Neural crest cell (in vitro differentiated cells): ENCODE results near the gene ARHGEF2. TPM values are rescaled to one million over a fixed set of nuclear protein-coding genes. Genes with fewer than 3 reads are reported as not detected.

Experiments used
- DNase-seq: peaks from one replicate; pipeline ENCODE4 v3.0.0; 2021; ENCODE audit warnings: low read depth, mixed read lengths, low spot score
- H3K27ac Mint-ChIP-seq: one replicate; pipeline ENCODE4 v1.8.0; 2021; ENCODE audit warnings: mild to moderate bottlenecking, mixed read lengths; ENCODE audit not compliant: unreplicated experiment
- H3K27me3 Mint-ChIP-seq: 2 replicates; pipeline ENCODE4 v1.8.0; 2021; ENCODE audit warnings: low read depth, mild to moderate bottlenecking, mixed read lengths
- H3K36me3 Mint-ChIP-seq: 2 replicates; pipeline ENCODE4 v1.8.0; 2021; ENCODE audit warnings: low read depth, mild to moderate bottlenecking, mixed read lengths
- H3K4me1 Mint-ChIP-seq: 2 replicates; pipeline ENCODE4 v1.8.0; 2021; ENCODE audit warnings: mixed read lengths
- H3K4me3 Mint-ChIP-seq: one replicate; pipeline ENCODE4 v1.8.0; 2021; ENCODE audit warnings: mild to moderate bottlenecking, mixed read lengths
- H3K9me3 Mint-ChIP-seq: 2 replicates; pipeline ENCODE4 v1.8.0; 2021; ENCODE audit warnings: mixed read lengths
- CTCF ChIP-seq: fragments of 200-600 bp; sonication (generic); conservative IDR thresholded peaks from 2 replicates; pipeline ENCODE4 v1.5.0; 2021; ENCODE audit warnings: antibody characterized with exemption, mild to moderate bottlenecking
- total RNA-seq: library from RNA; stranded (reverse); gene quantifications from 2 replicates; pipeline ENCODE4 v1.2.1, GENCODE V29; 2021

ARHGEF2 gene
- total RNA-seq, 1 donor from 2014 or later, result 97.6 TPM

- TF ChIP-seq CTCF, result no peak
- no peaks in the 10 kb centered on the region for H3K27me3 Mint-ChIP-seq
- peaks cover 14% of the 10 kb centered on the region for H3K4me1 Mint-ChIP-seq
These were observed 31.6 kb downstream of the ARHGEF2 start for GRCh38 chr1:155946633-155947219.

GRCh38 chr1:155944444-155944799 lies 33.9 kb downstream of the ARHGEF2 start:
- Mint-ChIP-seq H3K27ac (no peak overlapping the region), H3K36me3 (no peaks in the 10 kb centered on the region), H3K9me3 (no peaks in the 10 kb centered on the region), H3K27me3 (no peaks in the 10 kb centered on the region), H3K4me3 (no peak overlapping the region), H3K4me1 (peaks cover 25% of the 10 kb centered on the region)
- no peak for DNase-seq
- TF ChIP-seq CTCF, result no peak

More at GRCh38 chr1:155946633-155947219, 31.6 kb downstream of the ARHGEF2 start:
- Mint-ChIP-seq H3K9me3 (no peaks in the 10 kb centered on the region), H3K36me3 (peaks cover 5% of the 10 kb centered on the region), H3K4me3 (no peak overlapping the region), H3K27ac (no peak overlapping the region)
- DNase-seq, result no peak

- no peak overlapping the region for H3K27ac Mint-ChIP-seq
- H3K9me3 Mint-ChIP-seq, result no peaks in the 10 kb centered on the region
- peak overlapping the region; percentile 23 for H3K4me3 Mint-ChIP-seq
- DNase-seq, result no peak
- TF ChIP-seq CTCF, result no peak
- H3K4me1 Mint-ChIP-seq, result peaks cover 31% of the 10 kb centered on the region
- H3K36me3 Mint-ChIP-seq, result no peaks in the 10 kb centered on the region
- no peaks in the 10 kb centered on the region for H3K27me3 Mint-ChIP-seq
These were observed 35.7 kb downstream of the ARHGEF2 start for GRCh38 chr1:155942578-155943141.

GRCh38 chr1:155941845-155942531 lies 36.4 kb downstream of the ARHGEF2 start:
- Mint-ChIP-seq H3K27ac (no peak overlapping the region), H3K27me3 (no peaks in the 10 kb centered on the region), H3K4me1 (peaks cover 31% of the 10 kb centered on the region), H3K4me3 (peak overlapping the region; percentile 5), H3K9me3 (no peaks in the 10 kb centered on the region), H3K36me3 (no peaks in the 10 kb centered on the region)
- no peak for TF ChIP-seq CTCF
- no peak for DNase-seq

GRCh38 chr1:155940993-155941844 lies 37.1 kb downstream of the ARHGEF2 start, which contains the start of gene RXFP4:
TSS of gene RXFP4 (plus strand) at chr1:155941638. CDS start at chr1:155941710, 72 bp downstream.
- TF ChIP-seq CTCF, result no peak
- H3K9me3 Mint-ChIP-seq, result no peaks in the 10 kb centered on the region
- H3K36me3 Mint-ChIP-seq, result no peaks in the 10 kb centered on the region
- H3K27ac Mint-ChIP-seq, result peak within 1 kb of the TSS; percentile 91
- H3K27me3 Mint-ChIP-seq, result no peaks in the 10 kb centered on the region
- H3K4me1 Mint-ChIP-seq, result peaks cover 29% of the 10 kb centered on the region
- no peak for DNase-seq
- peak within 1 kb of the TSS; percentile 70 for H3K4me3 Mint-ChIP-seq
